ENCODE results near the gene FOXF1.

- TF ChIP-seq SUZ12 (IDR thresholded peaks at IDR 0.05) (no peak), ARNT (IDR thresholded peaks at IDR 0.05) (no peak), SP1 (IDR thresholded peaks at IDR 0.05) (no peak), L3MBTL2 (conservative IDR thresholded peaks at IDR 0.05) (no peak)
Measured at GRCh38 chr16:86528061-86528929, 18.0 kb downstream of the FOXF1 start.

All from HEK293T (cell line).